Forelimb muscle (tissue), 1 donor: ENCODE data around the gene ZNF264. TPM values are rescaled to one million over a fixed set of nuclear protein-coding genes. Genes with fewer than 3 reads are reported as not detected.
"Not testable (repeated sequence)": the region's sequence is repeated elsewhere in the genome, so short reads cannot be mapped to it uniquely, and the experiment has no call there.

ENCODE experiments used
- DNase-seq: peaks from one replicate; pipeline ENCODE4 v3.0.0-alpha.2; 2013; ENCODE audit warnings: low read depth
- polyA plus RNA-seq: library from polyadenylated mRNA; unstranded; fragments of 120-200 nt; gene quantifications from one replicate; pipeline ENCODE4 v1.2.1, GENCODE V29; 2013; ENCODE audit not compliant: insufficient read length

Gene ZNF264
- polyA plus RNA-seq, result 10.4 TPM

GRCh38 chr19:57191141-57192076, at the start of gene ZNF264:
Gene ZNF264, plus strand, starts transcription at chr19:57191500. Its CDS starts 414 bp downstream, at chr19:57191914.
- DNase-seq, result peak; percentile 83

- no peak for DNase-seq
Observed at GRCh38 chr19:57141699-57142098, 49.6 kb upstream of the ZNF264 start.

GRCh38 chr19:57152921-57153320, 38.4 kb upstream of the ZNF264 start:
- DNase-seq, result no peak

GRCh38 chr19:57161985-57162539, 29.2 kb upstream of the ZNF264 start:
- DNase-seq, result no peak

GRCh38 chr19:57165846-57166245, 25.5 kb upstream of the ZNF264 start:
- no peak for DNase-seq

- no peak for DNase-seq
Observed at GRCh38 chr19:57167385-57167784, 23.9 kb upstream of the ZNF264 start, which contains the start of gene DUXA. Gene DUXA, minus strand, starts transcription at chr19:57167485. Its CDS starts 42 bp downstream, at chr19:57167443.

GRCh38 chr19:57171551-57172081, 19.7 kb upstream of the ZNF264 start:
- no peak for DNase-seq

GRCh38 chr19:57190301-57190700, 999 bp upstream of the ZNF264 start:
- no peak for DNase-seq

GRCh38 chr19:57192077-57192420, 749 bp downstream of the ZNF264 start:
- no peak for DNase-seq

- no peak for DNase-seq
Observed at GRCh38 chr19:57192993-57193392, 1.7 kb downstream of the ZNF264 start.

- DNase-seq, result not testable (repeated sequence)
Observed at GRCh38 chr19:57197874-57198273, 6.6 kb downstream of the ZNF264 start.

- DNase-seq, result no peak
Observed at GRCh38 chr19:57202160-57202559, 10.9 kb downstream of the ZNF264 start.

- DNase-seq, result no peak
Observed at GRCh38 chr19:57210381-57210780, 19.1 kb downstream of the ZNF264 start.

GRCh38 chr19:57212109-57212508, 20.8 kb downstream of the ZNF264 start:
- DNase-seq, result no peak

- no peak for DNase-seq
Observed at GRCh38 chr19:57227502-57227901, 36.2 kb downstream of the ZNF264 start.

- DNase-seq, result no peak
Observed at GRCh38 chr19:57231686-57232085, 40.4 kb downstream of the ZNF264 start.

- DNase-seq, result no peak
Observed at GRCh38 chr19:57233207-57233606, 41.9 kb downstream of the ZNF264 start.

GRCh38 chr19:57239982-57240310, 48.6 kb downstream of the ZNF264 start:
- DNase-seq, result no peak

- DNase-seq, result peak; percentile 88
Observed at GRCh38 chr19:57240311-57241090, 49.2 kb downstream of the ZNF264 start, which contains the start of gene ZNF805. Gene ZNF805, plus strand, starts transcription at chr19:57240632. Its CDS starts 260 bp downstream, at chr19:57240892.

- no peak for DNase-seq
Observed at GRCh38 chr19:57241176-57241575, 49.9 kb downstream of the ZNF264 start.

- DNase-seq, result no peak
Observed at GRCh38 chr19:57242821-57243220, 51.5 kb downstream of the ZNF264 start.

GRCh38 chr19:57244513-57244912, 53.2 kb downstream of the ZNF264 start:
- DNase-seq, result no peak
